NCI-H345 treated with DMSO at 0.1 percent for 48 hours (cell line): ENCODE results near the gene BNC1.
"Not testable (repeated sequence)": the region's sequence is repeated elsewhere in the genome, so short reads cannot be mapped to it uniquely, and the experiment has no call there.

Source experiments
- DNase-seq: peaks from one replicate; lab custom pipeline; 2025; ENCODE audit not compliant: unreplicated experiment; lab: John Stamatoyannopoulos, UW

Gene BNC1

GRCh38 chr15:83293201-83293600, 8.7 kb upstream of the BNC1 start:
- no peak for DNase-seq

- DNase-seq: no peak
These were observed 7.9 kb upstream of the BNC1 start for GRCh38 chr15:83292317-83292716.

- no peak for DNase-seq
These were observed 5.8 kb upstream of the BNC1 start for GRCh38 chr15:83290236-83290635.

- no peak for DNase-seq
These were observed 4.7 kb upstream of the BNC1 start for GRCh38 chr15:83289160-83289559.

- DNase-seq: no peak
These were observed 3.9 kb upstream of the BNC1 start for GRCh38 chr15:83288381-83288801.

- DNase-seq: no peak
These were observed 3.1 kb upstream of the BNC1 start for GRCh38 chr15:83287541-83288027.

- no peak for DNase-seq
These were observed 1.6 kb upstream of the BNC1 start for GRCh38 chr15:83285979-83286553.

GRCh38 chr15:83285284-83285978, 967 bp upstream of the BNC1 start:
- no peak for DNase-seq

GRCh38 chr15:83283813-83284558, 478 bp downstream of the BNC1 start:
- DNase-seq: no peak

GRCh38 chr15:83283138-83283812, 1.2 kb downstream of the BNC1 start:
- no peak for DNase-seq

- DNase-seq: no peak
These were observed 1.7 kb downstream of the BNC1 start for GRCh38 chr15:83282776-83283137.

- no peak for DNase-seq
These were observed 2.3 kb downstream of the BNC1 start for GRCh38 chr15:83282141-83282540.

- no peak for DNase-seq
These were observed 6.3 kb downstream of the BNC1 start for GRCh38 chr15:83278191-83278590.

- DNase-seq: no peak
These were observed 7.8 kb downstream of the BNC1 start for GRCh38 chr15:83276661-83277060.

GRCh38 chr15:83275412-83275811, 9.1 kb downstream of the BNC1 start:
- no peak for DNase-seq

- no peak for DNase-seq
These were observed 14.3 kb downstream of the BNC1 start for GRCh38 chr15:83270176-83270575.

- no peak for DNase-seq
These were observed 16.3 kb downstream of the BNC1 start for GRCh38 chr15:83268147-83268546.

GRCh38 chr15:83262594-83263315, 21.7 kb downstream of the BNC1 start:
- no peak for DNase-seq

- not testable (repeated sequence) for DNase-seq
These were observed 22.3 kb downstream of the BNC1 start for GRCh38 chr15:83262181-83262580.

GRCh38 chr15:83250781-83251180, 33.7 kb downstream of the BNC1 start:
- no peak for DNase-seq

GRCh38 chr15:83249030-83249343, 35.5 kb downstream of the BNC1 start:
- DNase-seq: no peak
